OCI-LY1 (cell line): ENCODE data around the gene MROH7.

ENCODE experiments used
- H2AFZ ChIP-seq: fragments of 200-600 bp; sonication (generic), shearing (Covaris generic); 2 replicates; pipeline ENCODE4 v1.6.0; 2014; ENCODE audit warnings: antibody characterized with exemption, mild to moderate bottlenecking, low read length
- H3F3A ChIP-seq: fragments of 200-600 bp; sonication (generic), shearing (Covaris generic); 2 replicates; pipeline ENCODE4 v1.6.0; 2014; ENCODE audit warnings: mild to moderate bottlenecking, antibody characterized with exemption, low read length, moderate library complexity; ENCODE audit not compliant: insufficient read depth
- H3K27ac ChIP-seq: fragments of 200-600 bp; sonication (generic); 2 replicates; pipeline ENCODE4 v1.5.1; 2014; ENCODE audit warnings: low read length, mixed run types, mild to moderate bottlenecking, low read depth; ENCODE audit not compliant: poor library complexity, severe bottlenecking
- H3K27me3 ChIP-seq: fragments of 200-600 bp; sonication (generic); 2 replicates; pipeline ENCODE4 v1.6.0; 2014; ENCODE audit warnings: antibody characterized with exemption, mild to moderate bottlenecking, low read length, moderate library complexity; ENCODE audit not compliant: insufficient read depth
- H3K36me3 ChIP-seq: fragments of 200-600 bp; sonication (generic); 2 replicates; pipeline ENCODE4 v1.6.1; 2014; ENCODE audit warnings: mild to moderate bottlenecking, antibody characterized with exemption, low read length, moderate library complexity, mixed read lengths; ENCODE audit not compliant: insufficient read depth
- H3K4me1 ChIP-seq: fragments of 200-600 bp; sonication (generic); 2 replicates; pipeline ENCODE4 v1.5.1; 2014; ENCODE audit warnings: mild to moderate bottlenecking, low read length, moderate library complexity; ENCODE audit not compliant: insufficient read depth, severe bottlenecking
- H3K4me2 ChIP-seq: fragments of 200-600 bp; sonication (generic), shearing (Covaris generic); 2 replicates; pipeline ENCODE4 v1.6.1; 2014; ENCODE audit warnings: low read length
- H3K4me3 ChIP-seq: fragments of 200-600 bp; sonication (generic); 2 replicates; pipeline ENCODE4 v1.5.1; 2014; ENCODE audit warnings: low read length, low read depth, mild to moderate bottlenecking, mixed read lengths; ENCODE audit not compliant: poor library complexity, severe bottlenecking
- H3K79me2 ChIP-seq: fragments of 200-600 bp; shearing (Covaris generic); 2 replicates; pipeline ENCODE4 v1.6.1; 2016; ENCODE audit warnings: mixed run types, low read length, mixed read lengths; ENCODE audit not compliant: insufficient read depth
- H3K9ac ChIP-seq: fragments of 200-600 bp; sonication (generic), shearing (Covaris generic); 2 replicates; pipeline ENCODE4 v1.6.1; 2014; ENCODE audit warnings: mild to moderate bottlenecking, low read length, mixed read lengths
- H3K9me2 ChIP-seq: fragments of 200-600 bp; sonication (generic), shearing (Covaris generic); 2 replicates; pipeline ENCODE4 v1.6.1; 2014; ENCODE audit warnings: low read depth, mild to moderate bottlenecking, low read length, mixed read lengths
- H3K9me3 ChIP-seq: fragments of 200-600 bp; shearing (Covaris generic); 2 replicates; pipeline ENCODE4 v1.6.1; 2014; ENCODE audit warnings: low read length, mixed read lengths
- H4K20me1 ChIP-seq: fragments of 200-600 bp; sonication (generic), shearing (Covaris generic); 2 replicates; pipeline ENCODE4 v1.6.0; 2016; ENCODE audit warnings: mild to moderate bottlenecking, low read length; ENCODE audit not compliant: insufficient read depth
- EZH2 ChIP-seq: fragments of 200-600 bp; sonication (generic), shearing (Covaris generic); IDR thresholded peaks from 2 replicates; pipeline ENCODE4 v1.8.0; 2017; ENCODE audit warnings: borderline replicate concordance, mixed run types, mild to moderate bottlenecking, antibody characterized with exemption, low read length, moderate library complexity, mixed read lengths
- TF ChIP-seq, protein P1 (sequence below): fragments of 200-600 bp; sonication (generic), shearing (Covaris generic); IDR thresholded peaks from 2 replicates; pipeline ENCODE4 v1.5.1; 2017; ENCODE audit warnings: mild to moderate bottlenecking, antibody characterized with exemption, low read length, moderate library complexity, mixed read lengths

Gene MROH7

DNA sequence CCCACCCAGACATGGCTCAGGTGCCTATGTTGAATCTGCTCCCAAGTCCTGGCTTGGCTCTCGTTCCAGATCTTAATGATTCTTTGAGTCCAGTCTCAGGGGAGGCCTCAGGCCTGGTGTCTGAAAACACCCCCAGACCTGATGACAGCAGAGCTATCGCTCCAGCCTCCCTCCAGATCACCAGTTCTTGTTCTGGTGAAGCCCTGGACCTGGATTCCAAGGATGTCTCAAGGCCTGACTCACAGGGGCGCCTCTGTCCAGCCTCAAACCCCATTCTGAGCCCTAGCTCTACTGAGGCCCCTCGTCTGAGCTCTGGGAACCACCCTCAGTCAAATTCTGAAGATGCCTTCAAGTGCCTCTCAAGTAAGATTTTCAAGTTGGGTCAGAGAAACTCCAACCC lies 11.4 kb downstream of the MROH7 start:
- Histone ChIP-seq H3K36me3 (no peaks in the 10 kb centered on the region), H3K9ac (no peak overlapping the region), H3K27me3 (no peaks in the 10 kb centered on the region), H3K4me1 (no peaks in the 10 kb centered on the region), H3K79me2 (no peaks in the 10 kb centered on the region), H3K9me3 (0 out of 2 replicates have a peak, but pooled peaks cover 1% of the 10 kb centered on the region), H4K20me1 (no peaks in the 10 kb centered on the region), H3K9me2 (no peaks in the 10 kb centered on the region), H2AFZ (no peak overlapping the region), H3K4me3 (no peak overlapping the region), H3K4me2 (no peak overlapping the region), H3F3A (no peaks in the 10 kb centered on the region), H3K27ac (no peak overlapping the region)
- no peak for TF ChIP-seq EZH2
- TF ChIP-seq, protein P1, sequence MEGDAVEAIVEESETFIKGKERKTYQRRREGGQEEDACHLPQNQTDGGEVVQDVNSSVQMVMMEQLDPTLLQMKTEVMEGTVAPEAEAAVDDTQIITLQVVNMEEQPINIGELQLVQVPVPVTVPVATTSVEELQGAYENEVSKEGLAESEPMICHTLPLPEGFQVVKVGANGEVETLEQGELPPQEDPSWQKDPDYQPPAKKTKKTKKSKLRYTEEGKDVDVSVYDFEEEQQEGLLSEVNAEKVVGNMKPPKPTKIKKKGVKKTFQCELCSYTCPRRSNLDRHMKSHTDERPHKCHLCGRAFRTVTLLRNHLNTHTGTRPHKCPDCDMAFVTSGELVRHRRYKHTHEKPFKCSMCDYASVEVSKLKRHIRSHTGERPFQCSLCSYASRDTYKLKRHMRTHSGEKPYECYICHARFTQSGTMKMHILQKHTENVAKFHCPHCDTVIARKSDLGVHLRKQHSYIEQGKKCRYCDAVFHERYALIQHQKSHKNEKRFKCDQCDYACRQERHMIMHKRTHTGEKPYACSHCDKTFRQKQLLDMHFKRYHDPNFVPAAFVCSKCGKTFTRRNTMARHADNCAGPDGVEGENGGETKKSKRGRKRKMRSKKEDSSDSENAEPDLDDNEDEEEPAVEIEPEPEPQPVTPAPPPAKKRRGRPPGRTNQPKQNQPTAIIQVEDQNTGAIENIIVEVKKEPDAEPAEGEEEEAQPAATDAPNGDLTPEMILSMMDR = no peak

DNA sequence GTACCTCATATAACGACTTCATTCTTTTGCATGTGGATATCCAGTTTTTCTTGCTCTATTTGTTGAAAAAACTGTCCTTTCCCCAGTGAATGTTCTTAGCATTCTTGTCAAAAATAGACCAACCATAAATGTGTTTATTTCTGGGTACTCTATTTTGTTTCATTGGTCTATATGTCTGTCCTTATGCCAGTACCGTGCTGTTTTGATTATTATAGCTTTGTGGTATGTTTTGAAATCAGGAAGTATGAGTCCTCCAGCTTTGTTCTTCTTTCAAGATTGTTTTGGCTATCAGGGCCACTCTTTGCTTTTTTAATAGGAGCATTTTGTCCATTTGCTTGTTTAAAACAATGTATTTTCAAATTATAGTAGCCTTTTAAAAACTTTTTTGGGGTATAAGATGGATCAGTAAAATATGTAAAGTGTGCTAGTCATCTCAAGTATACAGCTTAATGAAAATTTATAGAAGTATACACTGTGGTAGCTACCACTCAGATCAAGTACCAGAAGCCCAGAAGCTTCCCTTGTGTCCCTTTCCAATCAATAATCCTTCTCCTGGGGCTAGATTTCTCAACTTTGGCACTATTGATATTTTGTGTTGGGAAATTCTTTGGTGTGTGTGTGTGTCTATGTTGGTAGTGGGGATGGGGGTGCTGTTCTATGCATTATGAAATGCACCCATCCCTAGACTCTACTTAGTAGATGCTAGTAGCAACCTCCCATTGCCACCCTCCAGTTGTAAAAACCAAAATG lies 16.8 kb downstream of the MROH7 start:
- H3K4me1 ChIP-seq = no peaks in the 10 kb centered on the region
- H3K36me3 ChIP-seq = no peaks in the 10 kb centered on the region
- H3F3A ChIP-seq = no peaks in the 10 kb centered on the region
- no peak overlapping the region for H3K9ac ChIP-seq
- H3K9me3 ChIP-seq = 0 out of 2 replicates have a peak, but pooled peaks cover 6% of the 10 kb centered on the region
- no peaks in the 10 kb centered on the region for H4K20me1 ChIP-seq
- no peaks in the 10 kb centered on the region for H3K9me2 ChIP-seq
- H3K27me3 ChIP-seq = no peaks in the 10 kb centered on the region
- H3K4me2 ChIP-seq = no peak overlapping the region
- H2AFZ ChIP-seq = no peak overlapping the region
- no peaks in the 10 kb centered on the region for H3K79me2 ChIP-seq
- H3K4me3 ChIP-seq = no peak overlapping the region
- TF ChIP-seq EZH2 = no peak
- TF ChIP-seq, protein P1 = no peak
- no peak overlapping the region for H3K27ac ChIP-seq

DNA sequence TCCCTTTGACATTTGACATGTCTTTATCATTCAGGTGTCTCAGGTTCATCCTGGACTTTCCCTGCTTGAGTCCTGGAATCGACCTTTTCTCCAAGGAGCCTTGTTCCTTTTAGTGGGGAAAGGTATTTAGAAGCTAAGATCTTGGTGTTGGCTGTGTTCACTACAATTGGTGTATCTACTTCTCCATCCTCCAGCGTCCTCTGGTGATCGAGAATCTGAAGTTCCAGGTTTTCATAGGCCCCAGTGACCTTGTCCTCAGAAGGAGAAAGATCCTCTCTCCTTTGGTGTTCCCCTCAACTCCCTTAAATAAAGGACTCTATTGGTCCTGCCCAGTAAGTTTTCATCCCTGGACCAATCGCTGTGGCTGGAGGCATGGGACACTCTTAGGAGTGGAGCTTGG lies 22.1 kb downstream of the MROH7 start:
- H3K36me3 ChIP-seq = no peaks in the 10 kb centered on the region
- H3K9ac ChIP-seq = no peak overlapping the region
- H3K4me1 ChIP-seq = no peaks in the 10 kb centered on the region
- no peaks in the 10 kb centered on the region for H3K9me2 ChIP-seq
- no peaks in the 10 kb centered on the region for H3K9me3 ChIP-seq
- TF ChIP-seq EZH2 = no peak
- TF ChIP-seq, protein P1 = peak; percentile 5; the same call in 1 of the 2 replicates
- H3K27ac ChIP-seq = no peak overlapping the region
- H3K4me3 ChIP-seq = no peak overlapping the region
- no peaks in the 10 kb centered on the region for H3F3A ChIP-seq
- H2AFZ ChIP-seq = no peak overlapping the region
- H3K79me2 ChIP-seq = no peaks in the 10 kb centered on the region
- H3K27me3 ChIP-seq = no peaks in the 10 kb centered on the region
- H4K20me1 ChIP-seq = no peaks in the 10 kb centered on the region
- H3K4me2 ChIP-seq = no peak overlapping the region
